H9 (cell line): ENCODE data around the gene GRAMD1C. TPM values are rescaled to one million over a fixed set of nuclear protein-coding genes. Genes with fewer than 3 reads are reported as not detected.

Source experiments
- DNase-seq: peaks from one replicate; pipeline ENCODE4 v3.0.0-alpha.2; 2017
- H2AFZ ChIP-seq: one replicate; pipeline ENCODE4 v1.6.1; 2013; ENCODE audit warnings: mild to moderate bottlenecking, low read length, control low read depth, moderate library complexity
- H2AK5ac ChIP-seq: 2 replicates; pipeline ENCODE4 v1.6.1; 2013; ENCODE audit warnings: low read length, control low read depth, mixed read lengths; ENCODE audit not compliant: insufficient read length
- H2BK120ac ChIP-seq: one replicate; pipeline ENCODE4 v1.6.1; 2013; ENCODE audit warnings: low read depth, mild to moderate bottlenecking, low read length, control low read depth, inconsistent platforms; ENCODE audit not compliant: poor library complexity, severe bottlenecking
- H2BK12ac ChIP-seq: 2 replicates; pipeline ENCODE4 v1.6.1; 2013; ENCODE audit warnings: low read length, control low read depth, mixed read lengths, low read depth; ENCODE audit not compliant: insufficient read length
- H2BK15ac ChIP-seq: 2 replicates; pipeline ENCODE4 v1.6.1; 2013; ENCODE audit warnings: low read depth, low read length, control low read depth
- H2BK20ac ChIP-seq: one replicate; pipeline ENCODE4 v1.6.1; 2013; ENCODE audit warnings: low read depth, mild to moderate bottlenecking, low read length, control low read depth, inconsistent platforms; ENCODE audit not compliant: poor library complexity, severe bottlenecking
- H2BK5ac ChIP-seq: 2 replicates; pipeline ENCODE4 v1.6.1; 2013; ENCODE audit warnings: low read length, control low read depth, mixed read lengths; ENCODE audit not compliant: insufficient read length
- H3K14ac ChIP-seq: 2 replicates; pipeline ENCODE4 v1.6.1; 2013; ENCODE audit warnings: low read length, control low read depth; ENCODE audit not compliant: insufficient read depth
- H3K18ac ChIP-seq: 2 replicates; pipeline ENCODE4 v1.6.1; 2013; ENCODE audit warnings: low read depth, mild to moderate bottlenecking, mixed read lengths, low read length, control low read depth; ENCODE audit not compliant: insufficient read length
- H3K23ac ChIP-seq: 2 replicates; pipeline ENCODE4 v1.6.1; 2013; ENCODE audit warnings: low read length, control low read depth, mixed read lengths, low read depth; ENCODE audit not compliant: insufficient read length
- H3K23me2 ChIP-seq: 2 replicates; pipeline ENCODE4 v1.6.1; 2013; ENCODE audit warnings: low read depth, mild to moderate bottlenecking, mixed read lengths, low read length, control low read depth; ENCODE audit not compliant: insufficient read length, poor library complexity, severe bottlenecking
- H3K27ac ChIP-seq: 2 replicates; pipeline ENCODE4 v1.5.1; 2013; ENCODE audit warnings: low read length, control low read depth, mixed read lengths, low read depth; ENCODE audit not compliant: insufficient read length
- H3K27me3 ChIP-seq: 2 replicates; pipeline ENCODE4 v1.6.1; 2013; ENCODE audit warnings: low read length, control low read depth, inconsistent platforms; ENCODE audit not compliant: insufficient read depth
- H3K4ac ChIP-seq: 2 replicates; pipeline ENCODE4 v1.6.1; 2013; ENCODE audit warnings: low read depth, mild to moderate bottlenecking, control low read depth, inconsistent platforms, low read length, moderate library complexity
- H3K4me1 ChIP-seq: 2 replicates; pipeline ENCODE4 v1.6.1; 2013; ENCODE audit warnings: low read length, control low read depth, inconsistent platforms; ENCODE audit not compliant: insufficient read depth
- H3K4me2 ChIP-seq: 2 replicates; pipeline ENCODE4 v1.6.1; 2013; ENCODE audit warnings: low read length, control low read depth, mixed read lengths; ENCODE audit not compliant: insufficient read length, insufficient read depth
- H3K56ac ChIP-seq: 2 replicates; pipeline ENCODE4 v1.6.1; 2013; ENCODE audit warnings: low read depth, mild to moderate bottlenecking, mixed read lengths, low read length, control low read depth; ENCODE audit not compliant: insufficient read length
- H3K79me1 ChIP-seq: 2 replicates; pipeline ENCODE4 v1.6.1; 2013; ENCODE audit warnings: low read depth, mild to moderate bottlenecking, moderate library complexity, low read length, control low read depth, inconsistent platforms; ENCODE audit not compliant: insufficient read depth, poor library complexity, severe bottlenecking
- H3K79me2 ChIP-seq: 2 replicates; pipeline ENCODE4 v1.6.1; 2013; ENCODE audit warnings: low read length, control low read depth, inconsistent platforms; ENCODE audit not compliant: insufficient read depth
- H3K9ac ChIP-seq: 2 replicates; pipeline ENCODE4 v1.6.1; 2013; ENCODE audit warnings: low read length, control low read depth, mixed read lengths; ENCODE audit not compliant: insufficient read length; ENCODE audit errors: extremely low read depth
- H3K9me3 ChIP-seq: one replicate; pipeline ENCODE4 v1.6.1; 2013; ENCODE audit warnings: low read depth, low read length, inconsistent platforms; ENCODE audit not compliant: control insufficient read depth
- H3T11ph ChIP-seq: one replicate; pipeline ENCODE4 v1.6.1; 2013; ENCODE audit warnings: mild to moderate bottlenecking, low read length, control low read depth, inconsistent platforms
- H4K20me1 ChIP-seq: one replicate; pipeline ENCODE4 v1.6.1; 2013; ENCODE audit not compliant: control insufficient read depth, insufficient read length, insufficient read depth
- H4K5ac ChIP-seq: 2 replicates; pipeline ENCODE4 v1.6.1; 2013; ENCODE audit warnings: low read depth, mild to moderate bottlenecking, mixed read lengths, low read length, control low read depth; ENCODE audit not compliant: insufficient read length
- H4K8ac ChIP-seq: replicated peaks from 2 replicates; pipeline ENCODE4 v1.6.1; 2013; ENCODE audit warnings: low read length, control low read depth, mixed read lengths, low read depth; ENCODE audit not compliant: insufficient read length
- H4K91ac ChIP-seq: 2 replicates; pipeline ENCODE4 v1.6.1; 2013; ENCODE audit warnings: low read depth, mild to moderate bottlenecking, moderate library complexity, mixed read lengths, low read length, control low read depth; ENCODE audit not compliant: insufficient read length
- H3K27ac Mint-ChIP-seq, 3 experiments: 2 replicates in 2 of 3; 3 replicates in 1 of 3; pipeline ENCODE4 v1.8.0; 2020 to 2021; ENCODE audit warnings: mixed read lengths in 3 of 3, mild to moderate bottlenecking in 1 of 3, moderate library complexity in 1 of 3
- H3K27me3 Mint-ChIP-seq: 2 replicates; pipeline ENCODE4 v1.8.0; 2021; ENCODE audit warnings: low read depth, mild to moderate bottlenecking, moderate library complexity, mixed read lengths
- H3K36me3 Mint-ChIP-seq, 3 experiments: 2 replicates in 2 of 3; 3 replicates in 1 of 3; pipeline ENCODE4 v1.8.0; 2020 to 2021; ENCODE audit warnings: low read depth in 3 of 3, mixed read lengths in 3 of 3; ENCODE audit not compliant: insufficient read depth in 1 of 3
- H3K4me1 Mint-ChIP-seq, 2 experiments: 2 replicates each; pipeline ENCODE4 v1.8.0; 2020; ENCODE audit warnings: mixed read lengths in 2 of 2
- H3K4me3 Mint-ChIP-seq, 2 experiments: 2 replicates in 1 of 2; 3 replicates in 1 of 2; pipeline ENCODE4 v1.8.0; 2020 to 2021; ENCODE audit warnings: mild to moderate bottlenecking in 2 of 2, mixed read lengths in 2 of 2, moderate library complexity in 1 of 2
- H3K9me3 Mint-ChIP-seq, 2 experiments: 2 replicates in 1 of 2; 3 replicates in 1 of 2; pipeline ENCODE4 v1.8.0; 2020; ENCODE audit warnings: mild to moderate bottlenecking in 2 of 2, mixed read lengths in 2 of 2, moderate library complexity in 1 of 2
- CTCF ChIP-seq: fragments of 200-600 bp; sonication (generic); conservative IDR thresholded peaks from 3 replicates; pipeline ENCODE4 v1.8.0; 2021; ENCODE audit warnings: antibody characterized with exemption, mild to moderate bottlenecking
- WGBS: extraction: QIAGEN DNeasy Blood & Tissue Kit; methylation state at CpG from one replicate; pipeline ENCODE4 v1.1.7; 2013; ENCODE audit warnings: missing lambda C conversion rate, low lambda C conversion rate, mixed read lengths; ENCODE audit not compliant: insufficient read length; ENCODE audit errors: extremely low coverage; 5-methylcytosine and 5-hydroxymethylcytosine counted together
- total RNA-seq: library from RNA; stranded (reverse); gene quantifications from 2 replicates; pipeline ENCODE4 v1.2.1, GENCODE V29; 2021

GRAMD1C gene
- total RNA-seq, 1 experiment from 2014 or later = 1.8 TPM

GRCh38 chr3:113802795-113803455 lies 35.7 kb upstream of the GRAMD1C start:
- Mint-ChIP-seq H3K4me3 (no peak overlapping the region), H3K27ac (no peak overlapping the region; a peak in 1 of 7 replicates), H3K36me3 (peaks cover 2 to 65% (median 46%) of the 10 kb centered on the region in 3 experiments; a peak in 6 of 7 replicates), H3K9me3 (no peaks in the 10 kb centered on the region; a peak in 1 of 5 replicates), H3K4me1 (no peaks in the 10 kb centered on the region), H3K27me3 (no peaks in the 10 kb centered on the region)
- WGBS = no CpG with 5 or more reads among the region's 3 CpGs
- Histone ChIP-seq H3K27me3 (no peaks in the 10 kb centered on the region), H2BK5ac (no peak overlapping the region), H3K18ac (no peak overlapping the region), H3K9ac (no peak overlapping the region), H4K91ac (no peak overlapping the region), H3K23ac (no peak overlapping the region), H2BK20ac (no peak overlapping the region), H3T11ph (no peak overlapping the region), H2AFZ (no peak overlapping the region), H3K56ac (no peak overlapping the region), H2BK15ac (no peak overlapping the region), H3K27ac (no peak overlapping the region), H3K14ac (no peak overlapping the region), H2AK5ac (no peak overlapping the region), H3K9me3 (no peaks in the 10 kb centered on the region), H3K4ac (no peak overlapping the region), H3K79me1 (no peaks in the 10 kb centered on the region), H2BK120ac (no peak overlapping the region), H4K20me1 (no peaks in the 10 kb centered on the region), H3K79me2 (no peaks in the 10 kb centered on the region), H3K4me1 (no peaks in the 10 kb centered on the region), H3K23me2 (no peaks in the 10 kb centered on the region), H2BK12ac (no peak overlapping the region), H4K8ac (no peak overlapping the region), H4K5ac (no peak overlapping the region), H3K4me2 (no peak overlapping the region)
- TF ChIP-seq CTCF = no peak
- DNase-seq = no peak
